Transverse colon (tissue), 4 donors: ENCODE data around the gene CHEK2. TPM values are rescaled to one million over a fixed set of nuclear protein-coding genes. Genes with fewer than 3 reads are reported as not detected.
A peak's percentile ranks its signal among the peaks of the same experiment; 100 is the strongest.

ENCODE experiments used
- DNase-seq: peaks from one replicate; pipeline ENCODE4 v3.0.0-alpha.2; 2019
- H3K27ac ChIP-seq, 4 donors: fragments of 200-600 bp; sonication (generic); 2 replicates each; pipeline ENCODE4 v1.5.1; 2016 to 2018; ENCODE audit warnings: inconsistent platforms in 4 of 4
- H3K27me3 ChIP-seq: fragments of 200-600 bp; sonication (generic); 2 replicates; pipeline ENCODE4 v1.5.1; 2017; ENCODE audit warnings: inconsistent platforms
- H3K36me3 ChIP-seq, 4 donors: fragments of 200-600 bp; sonication (generic); 2 replicates each; pipeline ENCODE4 v1.5.1; 2017 to 2019; ENCODE audit warnings: inconsistent platforms in 4 of 4
- H3K4me1 ChIP-seq, 4 donors: fragments of 200-600 bp; sonication (generic); 2 replicates each; pipeline ENCODE4 v1.5.1; 2017 to 2020; ENCODE audit warnings: inconsistent platforms in 4 of 4
- H3K4me3 ChIP-seq, 4 donors: fragments of 200-600 bp; sonication (generic); 1 replicate in 1 of 4; 2 replicates in 3 of 4; pipeline versions ENCODE4 v1.5.1 to v1.6.1; 2017 to 2019; ENCODE audit warnings: inconsistent platforms in 4 of 4
- H3K9me3 ChIP-seq, 2 donors: fragments of 200-600 bp; sonication (generic); 2 replicates each; pipeline ENCODE4 v1.5.1; 2017 to 2019; ENCODE audit warnings: inconsistent platforms in 2 of 2
- EP300 ChIP-seq: sonication (generic); formaldehyde crosslinking; IDR thresholded peaks from one replicate; pipeline ENCODE4 v1.6.1; 2017; ENCODE audit warnings: antibody characterized with exemption, low read depth
- POLR2A ChIP-seq: fragments of 450-650 bp; IDR thresholded peaks from one replicate; pipeline ENCODE4 v1.6.1; 2016; ENCODE audit warnings: antibody characterized with exemption, mild to moderate bottlenecking, moderate library complexity
- POLR2AphosphoS5 ChIP-seq, 3 donors: sonication (generic); formaldehyde crosslinking; IDR thresholded peaks; one replicate each; pipeline ENCODE4 v1.6.1; 2016; ENCODE audit warnings: antibody characterized with exemption in 3 of 3
- WGBS, 2 donors: methylation state at CpG; one replicate each; pipeline ENCODE4 v1.1.5; 2018; ENCODE audit warnings: low coverage in 1 of 2; 5-methylcytosine and 5-hydroxymethylcytosine counted together
- in situ Hi-C, 4 donors: fragments of 200-750 bp; cut with MboI; loops; one replicate each; pipeline versions ENCODE4 v1.15.0 to v1.15.1; 2017; ENCODE audit warnings: low sequenced_read_pairs in 3 of 4, low pct_ligation_motif_present in 1 of 4, low pct_unique_long_range_greater_than_20kb in 1 of 4
- intact Hi-C: fragments of 100-400 bp; cut with DNase I; formaldehyde crosslinking; loops from one replicate; pipeline ENCODE4 v1.15.1; 2023; ENCODE audit warnings: low total_unique reads
- total RNA-seq, 4 donors: library from RNA; depleted of rRNA; stranded (reverse); fragments of >200 nt; gene quantifications; one replicate each; pipeline ENCODE4 v1.1.0, GENCODE V29; 2016
- TF ChIP-seq, protein P1 (sequence below), 5 experiments: fragments of 200-600 bp in 3 of 5; fragments of 450-650 bp in 2 of 5; sonication (generic) in 3 of 5; IDR thresholded peaks; 1 replicate in 2 of 5; 2 replicates in 3 of 5; pipeline ENCODE4 v1.5.1; 2016 to 2017; ENCODE audit warnings: antibody characterized with exemption in 5 of 5, inconsistent platforms in 3 of 5, mild to moderate bottlenecking in 2 of 5, moderate library complexity in 1 of 5

Gene CHEK2
- total RNA-seq, result 10 to 100 TPM in 2 of 4 donors, 1 to 10 TPM in 1, not detected in 1; 6.6 to 12.1 (median 10.8) TPM

DNA sequence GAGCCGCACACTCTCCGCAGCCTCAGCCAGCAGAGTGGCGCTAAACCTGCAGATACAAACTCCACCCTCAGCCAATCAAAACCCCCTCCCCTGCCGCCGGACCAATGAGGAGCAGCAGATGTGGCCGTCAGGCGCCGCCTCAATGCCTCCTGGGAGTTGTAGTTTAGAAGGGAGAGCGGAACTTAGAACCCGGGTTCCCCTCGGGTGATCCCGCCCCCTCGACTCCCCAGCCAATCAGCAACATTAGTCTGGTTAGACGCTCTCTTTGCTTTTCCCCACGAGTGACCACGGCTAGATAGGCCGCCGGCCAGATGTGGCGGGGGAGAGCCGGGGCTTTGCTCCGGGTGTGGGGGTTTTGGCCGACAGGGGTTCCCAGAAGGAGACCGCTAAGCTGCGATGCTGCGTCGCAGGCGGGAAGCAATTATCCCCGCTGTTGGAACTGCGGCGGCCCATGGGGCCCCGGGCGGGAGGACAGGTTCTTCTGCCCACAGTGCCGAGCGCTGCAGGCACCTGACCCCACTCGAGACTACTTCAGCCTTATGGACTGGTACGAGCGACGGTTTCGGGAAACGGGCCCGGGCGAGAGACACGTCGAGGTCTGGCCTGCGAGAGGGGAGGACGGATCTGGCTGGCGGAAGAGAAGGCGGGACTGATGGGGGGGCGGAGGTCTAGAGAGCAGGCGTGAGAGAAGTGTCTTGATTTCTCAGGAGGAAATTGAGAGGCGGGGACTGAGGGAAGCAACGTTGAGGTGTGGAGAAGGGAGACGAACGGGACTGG is at the start of gene CHEK2, which contains the start of gene HSCB:
CHEK2 (minus strand) TSS at position 36 of the 777 bp plus-strand sequence. CDS start 7,099 bp downstream, outside the sequence.
HSCB (plus strand) TSS at position 255 of the 777 bp plus-strand sequence; CDS start at position 312, 57 bp downstream.
- H3K4me1 ChIP-seq, result peaks cover 8 to 29% (median 13%) of the 10 kb centered on the region in 4 donors
- DNase-seq, result peak; percentile 98
- TF ChIP-seq EP300, result no peak
- TF ChIP-seq POLR2A, result peak; percentile 88
- TF ChIP-seq POLR2AphosphoS5 (IDR thresholded peaks at IDR 0.05), result peak; percentile 49 to 80 (median 75)
- H3K4me3 ChIP-seq, result peak within 1 kb of the TSS; percentile 61 to 98 (median 87)
- no peaks in the 10 kb centered on the region for H3K9me3 ChIP-seq
- H3K27ac ChIP-seq, result peak within 1 kb of the TSS; percentile 92 to 99 (median 96)
- 0% methylated on average over 3 to 47 of the region's 54 CpGs for WGBS, 2 donors
- intact Hi-C loops, result no loop called here
- H3K36me3 ChIP-seq, result peaks cover 0 to 21% (median 10%) of the 10 kb centered on the region in 4 donors
- in situ Hi-C loops, result no loop called here
- no peaks in the 10 kb centered on the region for H3K27me3 ChIP-seq

GRCh38 chr22:28791124-28791523 is 49.5 kb upstream of the CHEK2 start:
- intact Hi-C loops, result no loop called here

GRCh38 chr22:28788601-28789000 is 47.0 kb upstream of the CHEK2 start:
- H3K36me3 ChIP-seq, result peaks cover 0 to 27% (median 10%) of the 10 kb centered on the region in 4 donors
- no peak overlapping the region for H3K4me3 ChIP-seq
- H3K9me3 ChIP-seq, result no peaks in the 10 kb centered on the region
- TF ChIP-seq EP300, result no peak
- no peak for TF ChIP-seq POLR2A
- TF ChIP-seq POLR2AphosphoS5 (IDR thresholded peaks at IDR 0.05), result no peak
- TF ChIP-seq, protein P1, sequence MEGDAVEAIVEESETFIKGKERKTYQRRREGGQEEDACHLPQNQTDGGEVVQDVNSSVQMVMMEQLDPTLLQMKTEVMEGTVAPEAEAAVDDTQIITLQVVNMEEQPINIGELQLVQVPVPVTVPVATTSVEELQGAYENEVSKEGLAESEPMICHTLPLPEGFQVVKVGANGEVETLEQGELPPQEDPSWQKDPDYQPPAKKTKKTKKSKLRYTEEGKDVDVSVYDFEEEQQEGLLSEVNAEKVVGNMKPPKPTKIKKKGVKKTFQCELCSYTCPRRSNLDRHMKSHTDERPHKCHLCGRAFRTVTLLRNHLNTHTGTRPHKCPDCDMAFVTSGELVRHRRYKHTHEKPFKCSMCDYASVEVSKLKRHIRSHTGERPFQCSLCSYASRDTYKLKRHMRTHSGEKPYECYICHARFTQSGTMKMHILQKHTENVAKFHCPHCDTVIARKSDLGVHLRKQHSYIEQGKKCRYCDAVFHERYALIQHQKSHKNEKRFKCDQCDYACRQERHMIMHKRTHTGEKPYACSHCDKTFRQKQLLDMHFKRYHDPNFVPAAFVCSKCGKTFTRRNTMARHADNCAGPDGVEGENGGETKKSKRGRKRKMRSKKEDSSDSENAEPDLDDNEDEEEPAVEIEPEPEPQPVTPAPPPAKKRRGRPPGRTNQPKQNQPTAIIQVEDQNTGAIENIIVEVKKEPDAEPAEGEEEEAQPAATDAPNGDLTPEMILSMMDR (IDR thresholded peaks at IDR 0.05), result no peak
- no peaks in the 10 kb centered on the region for H3K27me3 ChIP-seq
- intact Hi-C loops (no loop called here), in situ Hi-C loops (no loop called here)
- WGBS, 2 donors, result 55 to 74% methylated on average over 2 to 3 of the region's 3 CpGs
- H3K4me1 ChIP-seq, result peaks cover 12 to 46% (median 22%) of the 10 kb centered on the region in 4 donors
- H3K27ac ChIP-seq, result peak overlapping the region in 1 of 4 donors; percentile 35
- DNase-seq, result no peak

More at GRCh38 chr22:28791124-28791523, 49.5 kb upstream of the CHEK2 start:
- in situ Hi-C loops, result no loop called here
- peak overlapping the region; percentile 30 to 67 (median 56) for H3K27ac ChIP-seq
- H3K27me3 ChIP-seq, result no peaks in the 10 kb centered on the region
- H3K36me3 ChIP-seq, result peaks cover 0 to 29% (median 14%) of the 10 kb centered on the region in 4 donors
- whole genome bisulfite sequencing, 2 donors, result 89% methylated on average over 5 of the region's 5 CpGs; no CpG with 5 or more reads in 1 of the 2 donors
- peaks cover 4 to 42% (median 9%) of the 10 kb centered on the region in 4 donors for H3K4me1 ChIP-seq
- TF ChIP-seq POLR2A (no peak), EP300 (no peak), POLR2AphosphoS5 (IDR thresholded peaks at IDR 0.05) (no peak)
- TF ChIP-seq, protein P1 (IDR thresholded peaks at IDR 0.05), result no peak
- H3K9me3 ChIP-seq, result no peaks in the 10 kb centered on the region
- H3K4me3 ChIP-seq, result no peak overlapping the region
- no peak for DNase-seq

- WGBS, 2 donors, result 17 to 38% methylated on average over 3 to 4 of the region's 4 CpGs
- Histone ChIP-seq H3K4me1 (peaks cover 22 to 56% (median 42%) of the 10 kb centered on the region in 4 donors), H3K36me3 (peaks cover 0 to 47% (median 18%) of the 10 kb centered on the region in 4 donors)
Observed at GRCh38 chr22:28783786-28784671, 42.4 kb upstream of the CHEK2 start.

More at GRCh38 chr22:28783786-28784671, 42.4 kb upstream of the CHEK2 start:
- Histone ChIP-seq H3K9me3 (no peaks in the 10 kb centered on the region), H3K27ac (peak overlapping the region; percentile 76 to 84 (median 82)), H3K27me3 (no peaks in the 10 kb centered on the region), H3K4me3 (no peak overlapping the region)
- intact Hi-C loops, result no loop called here
- in situ Hi-C loops, result no loop called here
- TF ChIP-seq EP300, result no peak
- TF ChIP-seq POLR2A, result no peak
- TF ChIP-seq POLR2AphosphoS5 (IDR thresholded peaks at IDR 0.05), result peak in 2 of 3 donors; percentile 26 to 50
- DNase-seq, result no peak
